Smooth muscle cell (in vitro differentiated cells): ENCODE measurements around the gene SLC2A2. TPM values are rescaled to one million over a fixed set of nuclear protein-coding genes. Genes with fewer than 3 reads are reported as not detected.

Source experiments
- DNase-seq: peaks from one replicate; lab custom pipeline; 2025; ENCODE audit not compliant: unreplicated experiment; lab: John Stamatoyannopoulos, UW
- H2AFZ ChIP-seq: fragments of 200-600 bp; sonication (generic); 2 replicates; pipeline ENCODE4 v1.6.0; 2016; ENCODE audit warnings: antibody characterized with exemption, low read depth, mild to moderate bottlenecking
- H3F3A ChIP-seq: fragments of 200-600 bp; sonication (generic); 2 replicates; pipeline ENCODE4 v1.6.0; 2017; ENCODE audit warnings: antibody characterized with exemption, low read depth
- H3K27ac ChIP-seq: fragments of 200-600 bp; sonication (generic); 2 replicates; pipeline ENCODE4 v1.5.1; 2016; ENCODE audit warnings: low read depth, mild to moderate bottlenecking
- H3K27me3 ChIP-seq: fragments of 200-600 bp; sonication (generic); 2 replicates; pipeline ENCODE4 v1.6.1; 2016; ENCODE audit warnings: low read depth, mild to moderate bottlenecking
- H3K36me3 ChIP-seq: fragments of 200-600 bp; sonication (generic); 2 replicates; pipeline ENCODE4 v1.5.1; 2016; ENCODE audit warnings: low read depth
- H3K4me1 ChIP-seq: fragments of 200-600 bp; sonication (generic); 2 replicates; pipeline ENCODE4 v1.5.1; 2016; ENCODE audit warnings: low read depth
- H3K4me2 ChIP-seq: fragments of 200-600 bp; sonication (generic); 2 replicates; pipeline ENCODE4 v1.6.0; 2016; ENCODE audit warnings: mild to moderate bottlenecking
- H3K4me3 ChIP-seq: fragments of 200-600 bp; sonication (generic); 2 replicates; pipeline ENCODE4 v1.5.1; 2016; ENCODE audit warnings: mild to moderate bottlenecking
- H3K79me2 ChIP-seq: fragments of 200-600 bp; sonication (generic); 2 replicates; pipeline ENCODE4 v1.6.0; 2016; ENCODE audit warnings: low read depth, mild to moderate bottlenecking
- H3K9ac ChIP-seq: fragments of 200-600 bp; sonication (generic); 2 replicates; pipeline ENCODE4 v1.6.0; 2016; ENCODE audit warnings: low read depth
- H3K9me3 ChIP-seq: fragments of 200-600 bp; sonication (generic); replicated peaks from 2 replicates; pipeline ENCODE4 v1.5.1; 2016; ENCODE audit warnings: low read depth
- H4K20me1 ChIP-seq: fragments of 200-600 bp; sonication (generic); 2 replicates; pipeline ENCODE4 v1.6.0; 2016; ENCODE audit warnings: low read depth
- WGBS: methylation state at CpG from one replicate; pipeline ENCODE4 v1.1.7; 2016; ENCODE audit warnings: low lambda C conversion rate; 5-methylcytosine and 5-hydroxymethylcytosine counted together
- polyA plus RNA-seq: library from polyadenylated mRNA; unstranded; fragments of >200 nt; fragmentation: Nextera tagmentation; extraction: Ambion mirVana; gene quantifications from 2 replicates; pipeline ENCODE4 v1.2.1, GENCODE V29; 2016
- total RNA-seq: library from RNA; depleted of rRNA; stranded (reverse); fragments of >200 nt; gene quantifications from 2 replicates; pipeline ENCODE4 v1.2.3, GENCODE V29; 2014
- TF ChIP-seq, protein P1 (sequence below): fragments of 200-600 bp; sonication (generic); IDR thresholded peaks from 2 replicates; pipeline ENCODE4 v1.5.1; 2017; ENCODE audit warnings: borderline replicate concordance, mild to moderate bottlenecking, antibody characterized with exemption; ENCODE audit not compliant: insufficient read depth, poor library complexity, severe bottlenecking

SLC2A2 gene
- total and polyA plus RNA-seq, 2 experiments from 2014 or later = not detected

DNA sequence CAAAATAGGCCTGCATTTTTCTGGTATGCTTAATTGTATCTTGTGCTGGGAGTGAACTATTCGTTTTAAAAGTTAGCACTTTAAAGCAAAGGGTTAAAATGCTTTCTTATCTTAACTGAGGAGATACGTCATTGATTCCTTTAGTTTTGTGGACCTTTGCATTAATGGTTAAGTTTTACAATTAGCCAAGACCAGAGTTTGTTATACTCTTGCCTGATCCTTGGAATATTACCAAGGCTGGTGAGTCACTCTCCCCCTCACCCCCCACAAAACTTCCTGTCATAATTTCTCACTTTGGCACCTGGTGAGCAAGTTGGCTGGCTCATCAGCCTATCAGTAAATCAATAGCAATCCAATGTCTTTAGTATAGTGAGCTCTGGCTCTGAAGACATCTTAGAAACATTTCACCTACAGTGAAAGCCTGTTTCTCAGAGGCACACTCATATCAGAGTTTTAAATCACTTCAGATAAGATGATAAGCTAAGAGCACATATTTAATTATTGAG is 26.7 kb downstream of the SLC2A2 start:
- no peaks in the 10 kb centered on the region for H3K9me3 ChIP-seq
- H3F3A ChIP-seq = no peaks in the 10 kb centered on the region
- no peaks in the 10 kb centered on the region for H3K27me3 ChIP-seq
- H3K4me3 ChIP-seq = no peak overlapping the region
- no peak overlapping the region for H2AFZ ChIP-seq
- no peaks in the 10 kb centered on the region for H3K79me2 ChIP-seq
- 57% methylated on average over 2 of the region's 2 CpGs for WGBS
- H3K27ac ChIP-seq = peak overlapping the region; percentile 11
- H4K20me1 ChIP-seq = no peaks in the 10 kb centered on the region
- H3K4me1 ChIP-seq = no peaks in the 10 kb centered on the region
- DNase-seq = no peak
- no peak overlapping the region for H3K4me2 ChIP-seq
- no peak overlapping the region for H3K9ac ChIP-seq
- H3K36me3 ChIP-seq = no peaks in the 10 kb centered on the region
- TF ChIP-seq, protein P1, sequence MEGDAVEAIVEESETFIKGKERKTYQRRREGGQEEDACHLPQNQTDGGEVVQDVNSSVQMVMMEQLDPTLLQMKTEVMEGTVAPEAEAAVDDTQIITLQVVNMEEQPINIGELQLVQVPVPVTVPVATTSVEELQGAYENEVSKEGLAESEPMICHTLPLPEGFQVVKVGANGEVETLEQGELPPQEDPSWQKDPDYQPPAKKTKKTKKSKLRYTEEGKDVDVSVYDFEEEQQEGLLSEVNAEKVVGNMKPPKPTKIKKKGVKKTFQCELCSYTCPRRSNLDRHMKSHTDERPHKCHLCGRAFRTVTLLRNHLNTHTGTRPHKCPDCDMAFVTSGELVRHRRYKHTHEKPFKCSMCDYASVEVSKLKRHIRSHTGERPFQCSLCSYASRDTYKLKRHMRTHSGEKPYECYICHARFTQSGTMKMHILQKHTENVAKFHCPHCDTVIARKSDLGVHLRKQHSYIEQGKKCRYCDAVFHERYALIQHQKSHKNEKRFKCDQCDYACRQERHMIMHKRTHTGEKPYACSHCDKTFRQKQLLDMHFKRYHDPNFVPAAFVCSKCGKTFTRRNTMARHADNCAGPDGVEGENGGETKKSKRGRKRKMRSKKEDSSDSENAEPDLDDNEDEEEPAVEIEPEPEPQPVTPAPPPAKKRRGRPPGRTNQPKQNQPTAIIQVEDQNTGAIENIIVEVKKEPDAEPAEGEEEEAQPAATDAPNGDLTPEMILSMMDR = no peak

DNA sequence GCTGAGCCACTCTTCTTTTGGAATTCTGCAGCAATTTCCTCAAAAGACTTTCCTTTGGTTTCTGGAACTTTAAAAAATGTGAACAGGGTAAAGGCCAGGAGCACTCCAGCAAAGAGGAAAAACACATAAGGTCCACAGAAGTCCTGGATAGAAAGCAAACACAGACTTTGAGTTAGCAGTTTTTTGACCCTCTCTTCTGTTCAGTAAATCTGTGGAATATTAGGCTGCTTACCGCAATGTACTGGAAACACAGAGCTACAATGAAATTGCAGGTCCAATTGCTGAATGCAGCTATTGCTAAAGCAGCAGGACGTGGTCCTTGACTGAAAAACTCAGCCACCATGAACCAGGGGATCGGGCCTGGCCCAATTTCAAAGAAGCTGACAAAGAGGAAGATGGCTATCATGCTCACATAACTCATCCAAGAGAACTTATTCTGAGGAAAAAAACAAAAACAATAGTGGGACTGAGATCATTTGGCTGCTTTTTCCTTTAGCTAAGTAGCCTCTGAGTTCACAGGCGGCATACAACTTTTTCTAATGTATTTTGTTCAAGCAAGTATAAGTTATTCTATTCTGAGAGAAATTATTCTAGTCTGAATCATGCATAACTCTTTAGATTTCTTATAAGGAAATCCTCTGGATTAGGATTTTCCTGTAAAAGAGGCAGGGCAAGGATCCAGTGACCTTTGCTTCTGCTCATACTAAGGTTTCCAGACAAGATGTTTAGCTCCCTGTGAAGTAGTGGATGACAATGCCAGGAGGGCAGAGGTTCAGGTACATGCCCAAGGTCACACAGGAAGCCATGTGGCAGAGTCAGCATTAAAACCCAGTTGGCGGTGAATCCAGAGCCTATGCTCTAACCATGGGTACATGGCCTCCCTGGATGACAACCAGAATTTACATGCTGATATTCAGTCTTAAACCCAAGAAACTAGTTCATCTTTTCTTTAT is 28.3 kb downstream of the SLC2A2 start:
- no peaks in the 10 kb centered on the region for H3K36me3 ChIP-seq
- H3K9me3 ChIP-seq = no peaks in the 10 kb centered on the region
- TF ChIP-seq, protein P1 = no peak
- H3K4me2 ChIP-seq = peak overlapping the region; percentile 40
- H3K27ac ChIP-seq = peak overlapping the region; percentile 9
- no peak for DNase-seq
- no peaks in the 10 kb centered on the region for H3K27me3 ChIP-seq
- H3K4me3 ChIP-seq = no peak overlapping the region
- H3K79me2 ChIP-seq = no peaks in the 10 kb centered on the region
- H4K20me1 ChIP-seq = no peaks in the 10 kb centered on the region
- no peaks in the 10 kb centered on the region for H3F3A ChIP-seq
- no peak overlapping the region for H3K9ac ChIP-seq
- H3K4me1 ChIP-seq = no peaks in the 10 kb centered on the region
- peak overlapping the region; percentile 66 for H2AFZ ChIP-seq
- 79% methylated on average over 5 of the region's 5 CpGs for WGBS

DNA sequence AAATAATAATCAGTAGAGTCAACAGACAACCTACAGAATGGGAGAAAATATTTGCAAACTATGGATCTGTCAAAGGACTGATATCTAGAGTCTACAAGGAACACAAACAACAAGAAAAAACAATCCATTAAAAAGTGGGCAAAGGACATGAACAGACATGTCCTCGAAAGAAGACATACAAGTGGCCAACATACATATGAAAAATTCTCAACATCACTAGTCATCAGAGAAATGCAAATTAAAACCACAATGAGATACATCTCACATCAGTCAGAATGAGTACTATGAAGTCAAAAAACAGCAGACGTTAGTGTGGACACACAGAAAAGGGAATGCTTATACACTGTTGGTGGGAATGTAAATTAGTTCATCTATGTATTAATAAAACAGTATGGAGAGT is 33.7 kb downstream of the SLC2A2 start:
- no peaks in the 10 kb centered on the region for H3K27me3 ChIP-seq
- H3K79me2 ChIP-seq = no peaks in the 10 kb centered on the region
- peak overlapping the region; percentile 72 for H3K27ac ChIP-seq
- TF ChIP-seq, protein P1 = no peak
- H3K4me1 ChIP-seq = no peaks in the 10 kb centered on the region
- no peaks in the 10 kb centered on the region for H4K20me1 ChIP-seq
- H3K4me3 ChIP-seq = no peak overlapping the region
- H3K4me2 ChIP-seq = no peak overlapping the region
- DNase-seq = no peak
- H3K9ac ChIP-seq = peak overlapping the region; percentile 45
- no peaks in the 10 kb centered on the region for H3F3A ChIP-seq
- H2AFZ ChIP-seq = no peak overlapping the region
- H3K36me3 ChIP-seq = no peaks in the 10 kb centered on the region
- no peaks in the 10 kb centered on the region for H3K9me3 ChIP-seq
- WGBS = 73% methylated on average over 2 of the region's 2 CpGs
